Ishikawa (cell line): Measurements from ENCODE around the gene PLXNA4.

Experiments used
- REST ChIP-seq: IDR thresholded peaks from 2 replicates; pipeline ENCODE4 v1.6.1; 2012; ENCODE audit warnings: low read depth, mild to moderate bottlenecking
- YY1 ChIP-seq: IDR thresholded peaks from 2 replicates; pipeline ENCODE4 v1.6.1; 2012; ENCODE audit warnings: low read depth
- TF ChIP-seq, protein P1 (sequence below): IDR thresholded peaks from 2 replicates; pipeline ENCODE4 v1.6.1; 2012
- TF ChIP-seq, protein P2 (sequence below): IDR thresholded peaks from 2 replicates; pipeline ENCODE4 v1.6.1; 2012

DNA sequence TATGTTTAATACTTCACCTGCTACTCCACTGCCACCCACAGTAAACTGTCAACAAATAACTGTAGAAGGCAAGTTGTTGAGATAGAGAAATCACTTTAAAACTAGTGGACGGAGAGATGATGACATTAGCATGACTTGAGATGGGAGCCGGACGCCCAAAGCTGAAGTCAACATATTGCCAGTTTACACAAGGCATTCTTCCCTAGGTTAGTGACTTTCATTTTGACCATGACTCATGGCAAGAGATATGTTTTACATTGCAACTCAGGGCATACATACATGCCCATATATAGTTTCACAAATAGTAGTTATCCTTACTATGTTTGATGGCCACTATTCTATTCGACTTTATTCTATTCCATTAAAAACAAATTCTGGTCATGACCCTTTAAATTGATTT lies 296.6 kb downstream of the PLXNA4 start:
- TF ChIP-seq REST (no peak), YY1 (no peak)
- TF ChIP-seq, protein P1, sequence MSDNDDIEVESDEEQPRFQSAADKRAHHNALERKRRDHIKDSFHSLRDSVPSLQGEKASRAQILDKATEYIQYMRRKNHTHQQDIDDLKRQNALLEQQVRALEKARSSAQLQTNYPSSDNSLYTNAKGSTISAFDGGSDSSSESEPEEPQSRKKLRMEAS: no peak
- TF ChIP-seq, protein P2, sequence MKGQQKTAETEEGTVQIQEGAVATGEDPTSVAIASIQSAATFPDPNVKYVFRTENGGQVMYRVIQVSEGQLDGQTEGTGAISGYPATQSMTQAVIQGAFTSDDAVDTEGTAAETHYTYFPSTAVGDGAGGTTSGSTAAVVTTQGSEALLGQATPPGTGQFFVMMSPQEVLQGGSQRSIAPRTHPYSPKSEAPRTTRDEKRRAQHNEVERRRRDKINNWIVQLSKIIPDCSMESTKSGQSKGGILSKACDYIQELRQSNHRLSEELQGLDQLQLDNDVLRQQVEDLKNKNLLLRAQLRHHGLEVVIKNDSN: no peak
